SU-DHL-6 (cell line): Measurements from ENCODE around the gene PSMD14.

Source experiments
- H2AFZ ChIP-seq: fragments of 200-600 bp; sonication (generic); 2 replicates; pipeline ENCODE4 v1.6.1; 2014; ENCODE audit warnings: low read depth, mild to moderate bottlenecking, moderate library complexity, mixed read lengths, antibody characterized with exemption, low read length; ENCODE audit not compliant: severe bottlenecking
- H3F3A ChIP-seq: fragments of 200-600 bp; shearing (Covaris generic); 2 replicates; pipeline ENCODE4 v1.6.0; 2016; ENCODE audit warnings: antibody characterized with exemption, mild to moderate bottlenecking; ENCODE audit not compliant: insufficient read depth
- H3K27ac ChIP-seq: fragments of 200-600 bp; sonication (generic); 2 replicates; pipeline ENCODE4 v1.5.1; 2016; ENCODE audit warnings: low read depth, mild to moderate bottlenecking, low read length, moderate library complexity, mixed read lengths
- H3K27me3 ChIP-seq: fragments of 200-600 bp; sonication (generic), shearing (Covaris generic); 2 replicates; pipeline ENCODE4 v1.6.0; 2014; ENCODE audit warnings: mild to moderate bottlenecking, low read length
- H3K36me3 ChIP-seq: fragments of 200-600 bp; sonication (generic); 2 replicates; pipeline ENCODE4 v1.6.1; 2014; ENCODE audit warnings: mild to moderate bottlenecking, low read length, mixed read lengths
- H3K4me2 ChIP-seq: fragments of 300-600, 200-600 bp; shearing (Covaris generic), sonication (generic); 2 replicates; pipeline ENCODE4 v1.6.0; 2014; ENCODE audit warnings: low read length, low read depth, mild to moderate bottlenecking; ENCODE audit not compliant: poor library complexity, severe bottlenecking
- H3K4me3 ChIP-seq: fragments of 200-600 bp; sonication (generic); 2 replicates; pipeline ENCODE4 v1.5.1; 2014; ENCODE audit warnings: antibody characterized with exemption, low read length, mild to moderate bottlenecking, mixed read lengths; ENCODE audit not compliant: insufficient read depth, poor library complexity, severe bottlenecking
- H3K79me2 ChIP-seq: fragments of 200-600 bp; sonication (generic); 2 replicates; pipeline ENCODE4 v1.6.1; 2014; ENCODE audit warnings: mild to moderate bottlenecking, low read length, moderate library complexity; ENCODE audit not compliant: insufficient read depth
- H3K9ac ChIP-seq: fragments of 200-600 bp; sonication (generic); 2 replicates; pipeline ENCODE4 v1.7.0; 2014; ENCODE audit warnings: mild to moderate bottlenecking, low read length
- H3K9me2 ChIP-seq: fragments of 200-600 bp; sonication (generic); replicated peaks from 2 replicates; pipeline ENCODE4 v1.6.1; 2014; ENCODE audit warnings: low read length; ENCODE audit not compliant: insufficient read depth
- H3K9me3 ChIP-seq: fragments of 200-600 bp; sonication (generic); 2 replicates; pipeline ENCODE4 v1.6.1; 2014; ENCODE audit warnings: low read length, mixed read lengths; ENCODE audit not compliant: insufficient read depth
- H4K20me1 ChIP-seq: fragments of 200-600 bp; sonication (generic); 2 replicates; pipeline ENCODE4 v1.6.1; 2014; ENCODE audit warnings: low read depth, mild to moderate bottlenecking, antibody characterized with exemption, low read length, moderate library complexity, mixed read lengths
- CTCF ChIP-seq: fragments of 200-600 bp; sonication (generic); IDR thresholded peaks from one replicate; pipeline ENCODE4 v1.5.1; 2017; ENCODE audit warnings: antibody characterized with exemption, mild to moderate bottlenecking, low read length, moderate library complexity; ENCODE audit not compliant: insufficient read depth, poor library complexity, severe bottlenecking
- EZH2phosphoT487 ChIP-seq: fragments of 200-600 bp; sonication (generic), shearing (Covaris generic); conservative IDR thresholded peaks from 2 replicates; pipeline ENCODE4 v1.6.1; 2018; ENCODE audit warnings: mild to moderate bottlenecking, antibody characterized with exemption, low read length, moderate library complexity, mixed read lengths

Gene PSMD14

GRCh38 chr2:161388146-161388779, 80.0 kb downstream of the PSMD14 start:
- no peak overlapping the region for H3K9ac ChIP-seq
- H3F3A ChIP-seq, result no peaks in the 10 kb centered on the region
- H3K9me2 ChIP-seq, result no peaks in the 10 kb centered on the region
- no peak overlapping the region for H3K4me2 ChIP-seq
- no peaks in the 10 kb centered on the region for H3K9me3 ChIP-seq
- H3K27me3 ChIP-seq, result no peaks in the 10 kb centered on the region
- H3K36me3 ChIP-seq, result peaks cover 24% of the 10 kb centered on the region; the same call in 1 of the 2 replicates
- TF ChIP-seq CTCF, result no peak
- no peak for TF ChIP-seq EZH2phosphoT487
- no peak overlapping the region for H2AFZ ChIP-seq
- no peak overlapping the region for H3K4me3 ChIP-seq
- no peaks in the 10 kb centered on the region for H4K20me1 ChIP-seq
- no peak overlapping the region for H3K27ac ChIP-seq
- H3K79me2 ChIP-seq, result no peaks in the 10 kb centered on the region

GRCh38 chr2:161391737-161392506, 83.7 kb downstream of the PSMD14 start:
- no peak overlapping the region for H3K4me2 ChIP-seq
- H3K79me2 ChIP-seq, result no peaks in the 10 kb centered on the region
- H2AFZ ChIP-seq, result no peak overlapping the region
- H4K20me1 ChIP-seq, result no peaks in the 10 kb centered on the region
- H3K27me3 ChIP-seq, result no peaks in the 10 kb centered on the region
- no peak for TF ChIP-seq CTCF
- TF ChIP-seq EZH2phosphoT487, result no peak
- no peaks in the 10 kb centered on the region for H3F3A ChIP-seq
- H3K27ac ChIP-seq, result no peak overlapping the region
- H3K4me3 ChIP-seq, result no peak overlapping the region
- no peaks in the 10 kb centered on the region for H3K9me2 ChIP-seq
- no peaks in the 10 kb centered on the region for H3K9me3 ChIP-seq
- H3K9ac ChIP-seq, result no peak overlapping the region
- H3K36me3 ChIP-seq, result peaks cover 46% of the 10 kb centered on the region

- H3K4me2 ChIP-seq, result no peak overlapping the region
- no peaks in the 10 kb centered on the region for H4K20me1 ChIP-seq
- no peaks in the 10 kb centered on the region for H3K9me2 ChIP-seq
- no peak overlapping the region for H3K4me3 ChIP-seq
- H3K27me3 ChIP-seq, result no peaks in the 10 kb centered on the region
- no peak overlapping the region for H3K27ac ChIP-seq
- H3F3A ChIP-seq, result no peaks in the 10 kb centered on the region
- peaks cover 34% of the 10 kb centered on the region for H3K36me3 ChIP-seq
- no peaks in the 10 kb centered on the region for H3K79me2 ChIP-seq
- H3K9me3 ChIP-seq, result no peaks in the 10 kb centered on the region
- H2AFZ ChIP-seq, result no peak overlapping the region
- no peak overlapping the region for H3K9ac ChIP-seq
- TF ChIP-seq CTCF (no peak), EZH2phosphoT487 (no peak)
These were observed 91.9 kb downstream of the PSMD14 start for GRCh38 chr2:161400076-161400475.
